PC-3 (cell line): ENCODE data around the gene GRP.

Experiments used
- EZH2 ChIP-seq: fragments of 300-600 bp; sonication (generic); IDR thresholded peaks from one replicate; pipeline ENCODE4 v1.6.1; 2017; ENCODE audit warnings: antibody characterized with exemption, mild to moderate bottlenecking, low read length; ENCODE audit not compliant: unreplicated experiment
- EZH2phosphoT487 ChIP-seq: fragments of 300-600 bp; sonication (generic); IDR thresholded peaks from 2 replicates; pipeline ENCODE4 v1.6.1; 2018; ENCODE audit warnings: mild to moderate bottlenecking, antibody characterized with exemption, low read length, borderline replicate concordance
- TF ChIP-seq, protein P1 (sequence below): fragments of 300-600 bp; sonication (generic); conservative IDR thresholded peaks from 2 replicates; pipeline ENCODE4 v1.5.1; 2017; ENCODE audit warnings: antibody characterized with exemption, low read depth, mild to moderate bottlenecking, low read length

- no peak for TF ChIP-seq EZH2phosphoT487
- TF ChIP-seq, protein P1, sequence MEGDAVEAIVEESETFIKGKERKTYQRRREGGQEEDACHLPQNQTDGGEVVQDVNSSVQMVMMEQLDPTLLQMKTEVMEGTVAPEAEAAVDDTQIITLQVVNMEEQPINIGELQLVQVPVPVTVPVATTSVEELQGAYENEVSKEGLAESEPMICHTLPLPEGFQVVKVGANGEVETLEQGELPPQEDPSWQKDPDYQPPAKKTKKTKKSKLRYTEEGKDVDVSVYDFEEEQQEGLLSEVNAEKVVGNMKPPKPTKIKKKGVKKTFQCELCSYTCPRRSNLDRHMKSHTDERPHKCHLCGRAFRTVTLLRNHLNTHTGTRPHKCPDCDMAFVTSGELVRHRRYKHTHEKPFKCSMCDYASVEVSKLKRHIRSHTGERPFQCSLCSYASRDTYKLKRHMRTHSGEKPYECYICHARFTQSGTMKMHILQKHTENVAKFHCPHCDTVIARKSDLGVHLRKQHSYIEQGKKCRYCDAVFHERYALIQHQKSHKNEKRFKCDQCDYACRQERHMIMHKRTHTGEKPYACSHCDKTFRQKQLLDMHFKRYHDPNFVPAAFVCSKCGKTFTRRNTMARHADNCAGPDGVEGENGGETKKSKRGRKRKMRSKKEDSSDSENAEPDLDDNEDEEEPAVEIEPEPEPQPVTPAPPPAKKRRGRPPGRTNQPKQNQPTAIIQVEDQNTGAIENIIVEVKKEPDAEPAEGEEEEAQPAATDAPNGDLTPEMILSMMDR: no peak
- no peak for TF ChIP-seq EZH2
Measured at GRCh38 chr18:59265974-59266369, 46.0 kb downstream of the GRP start.
